H1 (cell line): ENCODE measurements around the gene INPPL1. TPM values are rescaled to one million over a fixed set of nuclear protein-coding genes. Genes with fewer than 3 reads are reported as not detected.
A peak's percentile ranks its signal among the peaks of the same experiment; 100 is the strongest.

Source experiments
- CTCF ChIA-PET: fragments of 300-600 bp; sonication (Branson Sonifier 250); formaldehyde crosslinking; loops from one replicate; lab custom pipeline; 2021; ENCODE audit not compliant: partially characterized antibody; lab: Charles Lee
- POLR2A ChIA-PET: fragments of 300-600 bp; sonication (Branson Sonifier 250); formaldehyde crosslinking; loops from one replicate; lab custom pipeline; 2021; ENCODE audit warnings: inconsistent platforms; ENCODE audit not compliant: partially characterized antibody; lab: Charles Lee
- DNase-seq, 2 experiments: peaks; one replicate each; pipeline versions ENCODE4 v3.0.0 to v3.0.0-alpha.2; 2010 to 2022; ENCODE audit warnings: low spot score in 2 of 2, low read depth in 1 of 2, mixed read lengths in 1 of 2
- FAIRE-seq: peaks from 2 replicates; lab custom pipeline; 2011; peaks lifted over from hg19 to GRCh38; lab: Jason Lieb, UNC
- H2AFZ ChIP-seq: 2 replicates; pipeline ENCODE4 v1.8.1; 2012; ENCODE audit warnings: low read length, inconsistent platforms
- H2AK5ac ChIP-seq: 2 replicates; pipeline ENCODE4 v1.6.1; 2013; ENCODE audit warnings: low read depth, low read length
- H2BK120ac ChIP-seq: replicated peaks from 2 replicates; pipeline ENCODE3; 2013; ENCODE audit warnings: low read depth, low read length, inconsistent platforms
- H2BK12ac ChIP-seq: 2 replicates; pipeline ENCODE4 v1.6.1; 2013; ENCODE audit warnings: low read depth, low read length
- H2BK15ac ChIP-seq: 2 replicates; pipeline ENCODE4 v1.6.1; 2013; ENCODE audit warnings: low read length
- H2BK20ac ChIP-seq: 2 replicates; pipeline ENCODE4 v1.6.1; 2013; ENCODE audit warnings: low read length
- H2BK5ac ChIP-seq: 2 replicates; pipeline ENCODE4 v1.6.1; 2013; ENCODE audit warnings: low read depth, low read length
- H3K14ac ChIP-seq: 2 replicates; pipeline ENCODE4 v1.6.1; 2013; ENCODE audit warnings: inconsistent platforms; ENCODE audit not compliant: insufficient read length
- H3K18ac ChIP-seq: 2 replicates; pipeline ENCODE4 v1.6.1; 2013; ENCODE audit warnings: low read length; ENCODE audit errors: extremely low read depth
- H3K23ac ChIP-seq: 2 replicates; pipeline ENCODE4 v1.6.1; 2013; ENCODE audit warnings: inconsistent platforms; ENCODE audit not compliant: insufficient read length
- H3K23me2 ChIP-seq: 2 replicates; pipeline ENCODE4 v1.6.1; 2013; ENCODE audit warnings: low read depth, low read length
- H3K27ac ChIP-seq: 2 replicates; pipeline ENCODE4 v1.6.1; 2011; ENCODE audit warnings: low read depth, low read length, inconsistent platforms
- H3K27me3 ChIP-seq, 4 experiments: replicated peaks in 1 of 4; 1 replicate in 1 of 4; 2 replicates in 3 of 4; pipeline versions ENCODE4 v1.6.1 to v1.8.1; 2011 to 2013; ENCODE audit warnings: low read length in 3 of 4, mild to moderate bottlenecking in 3 of 4, inconsistent platforms in 2 of 4, mixed read lengths in 2 of 4, moderate library complexity in 1 of 4; ENCODE audit not compliant: control insufficient read depth in 3 of 4, insufficient read depth in 3 of 4; ENCODE audit errors: extremely low read depth in 1 of 4
- H3K36me3 ChIP-seq, 4 experiments: 2 replicates each; pipeline versions ENCODE4 v1.6.1 to v1.8.1; 2011 to 2013; ENCODE audit warnings: mild to moderate bottlenecking in 4 of 4, low read length in 3 of 4, moderate library complexity in 2 of 4, control low read depth in 1 of 4, inconsistent platforms in 1 of 4; ENCODE audit not compliant: insufficient read depth in 4 of 4, control insufficient read depth in 2 of 4
- H3K4ac ChIP-seq: replicated peaks from 2 replicates; pipeline ENCODE3; 2013; ENCODE audit warnings: low read length, low read depth, mixed read lengths, inconsistent platforms; ENCODE audit not compliant: insufficient read length
- H3K4me1 ChIP-seq, 4 experiments: replicated peaks in 1 of 4; 1 replicate in 1 of 4; 2 replicates in 3 of 4; pipeline versions ENCODE4 v1.6.1 to v1.8.1; 2011 to 2013; ENCODE audit warnings: low read length in 3 of 4, inconsistent platforms in 2 of 4, mixed read lengths in 1 of 4; ENCODE audit not compliant: insufficient read depth in 4 of 4, control insufficient read depth in 3 of 4
- H3K4me2 ChIP-seq, 2 experiments: 2 replicates each; pipeline versions ENCODE4 v1.6.1 to v1.8.1; 2011 to 2013; ENCODE audit warnings: low read depth in 2 of 2, low read length in 2 of 2, control low read depth in 1 of 2, inconsistent platforms in 1 of 2, mild to moderate bottlenecking in 1 of 2; ENCODE audit not compliant: insufficient read depth in 1 of 2
- H3K4me3 ChIP-seq, 4 experiments: fragments of 200-600, 300-600 bp in 1 of 4; sonication (generic), shearing (Covaris generic), sonication (Bioruptor Twin) in 1 of 4; 2 replicates each; pipeline versions ENCODE4 v1.5.1 to v1.8.1; 2011 to 2016; ENCODE audit warnings: low read length in 4 of 4, low read depth in 3 of 4, control low read depth in 2 of 4, inconsistent platforms in 2 of 4, mild to moderate bottlenecking in 2 of 4, mixed read lengths in 1 of 4, moderate library complexity in 1 of 4; ENCODE audit not compliant: insufficient read depth in 2 of 4; ENCODE audit errors: extremely low read depth in 1 of 4
- H3K56ac ChIP-seq: replicated peaks from 2 replicates; pipeline ENCODE3; 2013; ENCODE audit warnings: low read depth, mild to moderate bottlenecking, mixed read lengths, low read length, inconsistent platforms; ENCODE audit not compliant: insufficient read length
- H3K79me1 ChIP-seq: 2 replicates; pipeline ENCODE4 v1.6.1; 2013; ENCODE audit warnings: low read depth, low read length, control low read depth
- H3K79me2 ChIP-seq, 2 experiments: 2 replicates each; pipeline versions ENCODE4 v1.6.1 to v1.8.1; 2012 to 2013; ENCODE audit warnings: low read length in 2 of 2, mild to moderate bottlenecking in 2 of 2, inconsistent platforms in 1 of 2; ENCODE audit not compliant: insufficient read depth in 2 of 2, control insufficient read depth in 1 of 2
- H3K9ac ChIP-seq, 4 experiments: replicated peaks in 1 of 4; 1 replicate in 1 of 4; 2 replicates in 3 of 4; pipeline versions ENCODE4 v1.6.1 to v1.8.1; 2011 to 2013; ENCODE audit warnings: low read depth in 3 of 4, low read length in 3 of 4, control low read depth in 2 of 4, mild to moderate bottlenecking in 2 of 4, moderate library complexity in 2 of 4, inconsistent platforms in 1 of 4; ENCODE audit errors: extremely low read depth in 1 of 4
- H3K9me3 ChIP-seq, 2 experiments: 2 replicates each; pipeline versions ENCODE4 v1.6.1 to v1.8.1; 2012 to 2013; ENCODE audit warnings: mild to moderate bottlenecking in 2 of 2, moderate library complexity in 2 of 2, control low read depth in 1 of 2, inconsistent platforms in 1 of 2, low read depth in 1 of 2, low read length in 1 of 2, mixed read lengths in 1 of 2; ENCODE audit not compliant: insufficient read depth in 2 of 2
- H4K20me1 ChIP-seq, 2 experiments: replicated peaks in 1 of 2; 2 replicates each; pipeline versions ENCODE3 to v1.8.1; 2011 to 2013; ENCODE audit warnings: inconsistent platforms in 2 of 2, low read length in 2 of 2, mild to moderate bottlenecking in 1 of 2; ENCODE audit not compliant: insufficient read depth in 2 of 2, control insufficient read depth in 1 of 2
- H4K5ac ChIP-seq: 2 replicates; pipeline ENCODE4 v1.6.1; 2013; ENCODE audit warnings: low read length, low read depth, mixed read lengths, inconsistent platforms; ENCODE audit not compliant: insufficient read length
- H4K8ac ChIP-seq: 2 replicates; pipeline ENCODE4 v1.8.0; 2013; ENCODE audit warnings: mild to moderate bottlenecking, moderate library complexity, low read length, inconsistent platforms; ENCODE audit not compliant: insufficient read depth; ENCODE audit errors: extremely low read depth
- H4K91ac ChIP-seq: replicated peaks from 2 replicates; pipeline ENCODE3; 2013; ENCODE audit warnings: low read length, mixed read lengths, inconsistent platforms; ENCODE audit not compliant: insufficient read length
- ASH2L ChIP-seq: fragments of 200-600, 300-600 bp; sonication (generic); IDR thresholded peaks from one replicate; pipeline ENCODE4 v1.7.1; 2017; ENCODE audit warnings: low read length
- CBX5 ChIP-seq: fragments of 300-800, 300-1000 bp; sonication (generic); IDR thresholded peaks from 2 replicates; pipeline ENCODE4 v1.7.1; 2016; ENCODE audit warnings: antibody characterized with exemption, low read length, low read depth
- CHD1 ChIP-seq: IDR thresholded peaks from 2 replicates; pipeline ENCODE4 v1.6.1; 2012; ENCODE audit warnings: low read depth, low read length, improper control_type of control experiment
- CTCF ChIP-seq, 3 experiments: IDR thresholded peaks; 1 replicate in 2 of 3; 2 replicates in 1 of 3; pipeline versions ENCODE4 v1.5.1 to v1.6.1; 2011; ENCODE audit warnings: low read length in 3 of 3, mild to moderate bottlenecking in 3 of 3, inconsistent platforms in 2 of 3, low read depth in 1 of 3, moderate library complexity in 1 of 3; ENCODE audit not compliant: insufficient read depth in 1 of 3; ENCODE audit errors: control extremely low read depth in 1 of 3
- EGR1 ChIP-seq: IDR thresholded peaks from 2 replicates; pipeline ENCODE4 v1.6.1; 2011; ENCODE audit warnings: low read depth, low read length, borderline replicate concordance
- GTF2F1 ChIP-seq: IDR thresholded peaks from 2 replicates; pipeline ENCODE4 v1.6.1; 2012; ENCODE audit warnings: low read depth, low read length, improper control_type of control experiment, borderline replicate concordance
- HDAC2 ChIP-seq, 2 experiments: fragments of 300-600 bp in 1 of 2; sonication (generic) in 1 of 2; IDR thresholded peaks; 2 replicates each; pipeline ENCODE4 v1.6.1; 2011 to 2012; ENCODE audit warnings: low read depth in 2 of 2, low read length in 2 of 2, mild to moderate bottlenecking in 2 of 2, moderate library complexity in 2 of 2, borderline replicate concordance in 1 of 2, inconsistent platforms in 1 of 2
- KDM1A ChIP-seq: fragments of 200-600, 300-600 bp; sonication (generic); IDR thresholded peaks from 2 replicates; pipeline ENCODE4 v1.7.1; 2016; ENCODE audit warnings: mild to moderate bottlenecking, low read length, borderline replicate concordance
- POLR2A ChIP-seq, 2 experiments: IDR thresholded peaks; 1 replicate in 1 of 2; 2 replicates in 1 of 2; pipeline ENCODE4 v1.6.1; 2011; ENCODE audit warnings: low read depth in 2 of 2, low read length in 2 of 2, mild to moderate bottlenecking in 2 of 2; ENCODE audit errors: control extremely low read depth in 1 of 2
- POU5F1 ChIP-seq: IDR thresholded peaks from 2 replicates; pipeline ENCODE4 v1.6.1; 2011; ENCODE audit warnings: low read depth, mild to moderate bottlenecking, low read length, moderate library complexity
- SUZ12 ChIP-seq: fragments of 200-600 bp; sonication (generic); IDR thresholded peaks from 2 replicates; pipeline ENCODE4 v1.6.1; 2012; ENCODE audit warnings: mild to moderate bottlenecking, inconsistent platforms, low read length, moderate library complexity, mixed read lengths
- TCF12 ChIP-seq: IDR thresholded peaks from 2 replicates; pipeline ENCODE4 v1.6.1; 2011; ENCODE audit warnings: low read depth, mild to moderate bottlenecking, low read length
- WGBS, 2 experiments: shearing (Covaris generic) in 1 of 2; methylation state at CpG; one replicate each; pipeline versions ENCODE4 v1.1.6 to v1.1.7; 2013 to 2015; ENCODE audit warnings: low lambda C conversion rate in 2 of 2, mixed read lengths in 2 of 2, inconsistent platforms in 1 of 2, low coverage in 1 of 2, missing lambda C conversion rate in 1 of 2; ENCODE audit not compliant: insufficient replicate concordance in 2 of 2, insufficient coverage in 1 of 2, insufficient read length in 1 of 2; ENCODE audit errors: extremely low coverage in 1 of 2, missing lambda C conversion rate in 1 of 2; 5-methylcytosine and 5-hydroxymethylcytosine counted together
- polyA plus RNA-seq, 7 experiments: library from polyadenylated mRNA; depleted of rRNA in 3 of 7; stranded (reverse) in 5 of 7; unstranded in 2 of 7; fragments of >200 nt in 5 of 7; fragments of 200-250 nt in 2 of 7; gene quantifications; 1 replicate in 5 of 7; 2 replicates in 1 of 7; 4 replicates in 1 of 7; pipeline versions ENCODE4 v1.2.1 to v1.2.3, GENCODE V29; 2011 to 2013; ENCODE audit warnings: missing spikeins in 2 of 7, mixed read lengths in 2 of 7
- total RNA-seq: library from RNA; stranded (reverse); fragmentation: NEBNext Ultra II Directional; extraction: Animal tissue kit (Norgen Biotek cat#: 25700); gene quantifications from 2 replicates; pipeline ENCODE4 v1.2.1, GENCODE V29; 2021

Gene INPPL1
- total and polyA plus RNA-seq, 2 of the 8 experiments (the other 6 are each of a cell fraction or from before 2014, with no cell fraction given), result 54.5 to 79.5 TPM

- Histone ChIP-seq H2BK12ac (no peak within 1 kb of the TSS), H3K79me1 (no peaks in the 10 kb centered on the region), H2BK20ac (no peak within 1 kb of the TSS), H3K4me2 (no peak within 1 kb of the TSS), H3K9me3 (no peaks in the 10 kb centered on the region), H2AFZ (no peak within 1 kb of the TSS), H2BK120ac (no peak within 1 kb of the TSS), H3K23ac (no peak within 1 kb of the TSS), H2BK5ac (no peak within 1 kb of the TSS), H3K27ac (no peak within 1 kb of the TSS), H2BK15ac (no peak within 1 kb of the TSS), H3K56ac (no peak within 1 kb of the TSS), H3K79me2 (no peaks in the 10 kb centered on the region), H3K9ac (no peak within 1 kb of the TSS), H3K14ac (no peak within 1 kb of the TSS), H3K36me3 (no peaks in the 10 kb centered on the region), H3K27me3 (no peaks in the 10 kb centered on the region; a peak in 2 of 7 replicates), H3K4me1 (peaks cover 0 to 3% (median 2%) of the 10 kb centered on the region in 4 experiments; a peak in 3 of 7 replicates), H4K91ac (no peak within 1 kb of the TSS), H3K4ac (no peak within 1 kb of the TSS), H4K20me1 (no peaks in the 10 kb centered on the region), H3K23me2 (no peaks in the 10 kb centered on the region), H3K4me3 (no peak within 1 kb of the TSS), H4K5ac (no peak within 1 kb of the TSS), H2AK5ac (no peak within 1 kb of the TSS), H3K18ac (no peak within 1 kb of the TSS), H4K8ac (no peak within 1 kb of the TSS)
- 88% methylated on average over 6 of the region's 6 CpGs; no CpG with 5 or more reads in 1 of the 2 experiments for whole genome bisulfite sequencing, 2 experiments
- peak in 1 of 2 experiments; percentile 20 for DNase-seq
- CTCF ChIA-PET, result interaction anchor here (1.0 to 1.7 kb wide), 6 partner anchors 10 to 214 kb away, joined by 3 to 7 read pairs (median 4); no protein-coding TSS in a partner anchor
- no peak for FAIRE-seq
- POLR2A ChIA-PET, result interaction anchor here (1.1 kb wide), 1 partner anchor 8 kb away, joined by 3 read pairs; the partner anchor contains the start of gene INPPL1
- no peak for TF ChIP-seq GTF2F1
- no peak for TF ChIP-seq ASH2L
- TF ChIP-seq CBX5, result no peak
- TF ChIP-seq KDM1A, result no peak
- no peak for TF ChIP-seq CTCF (IDR thresholded peaks at IDR 0.05; ENCODE audit: control extremely low read depth in 1 of 3, insufficient read depth in 1 of 3, low read depth in 1 of 3, low read length in 3 of 3)
- no peak for TF ChIP-seq POU5F1
- no peak for TF ChIP-seq HDAC2 (IDR thresholded peaks at IDR 0.05; ENCODE audit: borderline replicate concordance in 1 of 2, low read depth in 2 of 2, low read length in 2 of 2)
- TF ChIP-seq SUZ12, result no peak
- no peak for TF ChIP-seq TCF12
- no peak for TF ChIP-seq CHD1
- TF ChIP-seq POLR2A (IDR thresholded peaks at IDR 0.05; ENCODE audit: control extremely low read depth in 1 of 2, low read depth in 2 of 2, low read length in 2 of 2), result no peak
- no peak for TF ChIP-seq EGR1
These were observed 7.9 kb upstream of the INPPL1 start, which contains the start of gene FOLR2 for GRCh38 chr11:72216638-72217037. FOLR2 (plus strand) TSS chr11:72216794; CDS start chr11:72218585, 1,791 bp downstream.
